ENCODE measurements around the gene FGD2.

The FGD2 gene

GRCh38 chr6:36964349-36964748 lies 41.1 kb upstream of the FGD2 start:
- no peak overlapping the region for H2AFZ ChIP-seq (ENCODE audit: low read length, unreplicated experiment)
- H3K27ac ChIP-seq (ENCODE audit: low read depth, low read length) = no peak overlapping the region
- peaks cover 27% of the 10 kb centered on the region for H3K4me1 ChIP-seq (ENCODE audit: control insufficient read depth, insufficient read depth, low read length, unreplicated experiment)
- H3K79me2 ChIP-seq (ENCODE audit: control insufficient read depth, insufficient read depth, low read length, unreplicated experiment) = no peaks in the 10 kb centered on the region
- no peak overlapping the region for H3K4me3 ChIP-seq (ENCODE audit: low read depth, low read length)
- peaks cover 14% of the 10 kb centered on the region for H3K36me3 ChIP-seq (ENCODE audit: insufficient read depth, low read length)
- H3K27me3 ChIP-seq (ENCODE audit: insufficient read depth, low read length) = no peaks in the 10 kb centered on the region

DNA sequence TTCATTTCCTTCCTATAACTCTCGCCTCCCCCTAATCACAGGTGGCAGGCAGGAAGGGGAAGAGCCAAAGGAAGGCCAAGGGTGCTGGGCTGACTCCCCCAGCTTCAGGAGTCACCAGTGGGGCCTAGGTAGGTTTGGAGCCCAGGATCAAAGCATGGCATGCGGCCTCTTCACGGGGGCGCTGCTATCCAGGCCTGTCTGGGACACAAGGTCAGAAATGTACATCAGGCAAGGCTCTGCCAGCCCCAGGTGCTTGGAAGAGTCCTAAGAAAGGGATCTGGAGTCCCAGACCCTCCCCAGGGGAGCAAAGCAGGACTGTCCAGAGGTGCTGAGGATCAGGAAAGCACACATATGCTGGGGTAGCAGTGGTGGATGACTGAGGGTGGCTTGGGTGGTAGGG lies 40.5 kb upstream of the FGD2 start:
- no peak overlapping the region for H3K4me3 ChIP-seq (ENCODE audit: low read depth, low read length)
- H2AFZ ChIP-seq (ENCODE audit: low read length, unreplicated experiment) = no peak overlapping the region
- peaks cover 14% of the 10 kb centered on the region for H3K36me3 ChIP-seq (ENCODE audit: insufficient read depth, low read length)
- H3K27ac ChIP-seq (ENCODE audit: low read depth, low read length) = no peak overlapping the region
- no peaks in the 10 kb centered on the region for H3K79me2 ChIP-seq (ENCODE audit: control insufficient read depth, insufficient read depth, low read length, unreplicated experiment)
- H3K27me3 ChIP-seq (ENCODE audit: insufficient read depth, low read length) = no peaks in the 10 kb centered on the region
- peaks cover 26% of the 10 kb centered on the region for H3K4me1 ChIP-seq (ENCODE audit: control insufficient read depth, insufficient read depth, low read length, unreplicated experiment)

- no peak overlapping the region for H3K4me3 ChIP-seq (ENCODE audit: low read depth, low read length)
- no peaks in the 10 kb centered on the region for H3K27me3 ChIP-seq (ENCODE audit: insufficient read depth, low read length)
- no peaks in the 10 kb centered on the region for H3K79me2 ChIP-seq (ENCODE audit: control insufficient read depth, insufficient read depth, low read length, unreplicated experiment)
- peaks cover 15% of the 10 kb centered on the region for H3K4me1 ChIP-seq (ENCODE audit: control insufficient read depth, insufficient read depth, low read length, unreplicated experiment)
- H2AFZ ChIP-seq (ENCODE audit: low read length, unreplicated experiment) = no peak overlapping the region
- peaks cover 34% of the 10 kb centered on the region for H3K36me3 ChIP-seq (ENCODE audit: insufficient read depth, low read length)
- H3K27ac ChIP-seq (ENCODE audit: low read depth, low read length) = no peak overlapping the region
Measured at GRCh38 chr6:36967301-36967700, 38.2 kb upstream of the FGD2 start.

DNA sequence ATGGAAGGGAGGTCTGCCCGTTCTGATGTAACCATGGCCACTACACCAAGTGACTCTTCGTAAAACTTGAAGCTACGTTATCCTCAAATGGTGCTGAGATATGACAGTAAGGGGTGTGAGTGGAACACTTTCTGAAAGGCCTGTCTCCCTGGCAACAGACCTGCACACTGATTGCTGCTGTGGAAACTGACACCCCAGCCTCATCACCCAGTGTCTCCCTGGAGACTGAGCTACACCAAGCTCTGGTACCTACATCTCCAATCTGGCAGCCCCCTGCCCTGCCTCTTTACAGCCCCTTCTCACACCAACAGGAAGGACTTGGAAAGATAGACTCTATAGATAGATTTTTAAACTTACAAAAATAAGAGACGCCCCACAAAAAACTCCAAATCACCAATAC lies 37.7 kb upstream of the FGD2 start:
- H2AFZ ChIP-seq (ENCODE audit: low read length, unreplicated experiment) = no peak overlapping the region
- H3K36me3 ChIP-seq (ENCODE audit: insufficient read depth, low read length) = peaks cover 39% of the 10 kb centered on the region
- no peaks in the 10 kb centered on the region for H3K79me2 ChIP-seq (ENCODE audit: control insufficient read depth, insufficient read depth, low read length, unreplicated experiment)
- peaks cover 15% of the 10 kb centered on the region for H3K4me1 ChIP-seq (ENCODE audit: control insufficient read depth, insufficient read depth, low read length, unreplicated experiment)
- H3K27me3 ChIP-seq (ENCODE audit: insufficient read depth, low read length) = no peaks in the 10 kb centered on the region
- H3K4me3 ChIP-seq (ENCODE audit: low read depth, low read length) = no peak overlapping the region
- no peak overlapping the region; the same call in 1 of the 2 replicates for H3K27ac ChIP-seq (ENCODE audit: low read depth, low read length)

DNA sequence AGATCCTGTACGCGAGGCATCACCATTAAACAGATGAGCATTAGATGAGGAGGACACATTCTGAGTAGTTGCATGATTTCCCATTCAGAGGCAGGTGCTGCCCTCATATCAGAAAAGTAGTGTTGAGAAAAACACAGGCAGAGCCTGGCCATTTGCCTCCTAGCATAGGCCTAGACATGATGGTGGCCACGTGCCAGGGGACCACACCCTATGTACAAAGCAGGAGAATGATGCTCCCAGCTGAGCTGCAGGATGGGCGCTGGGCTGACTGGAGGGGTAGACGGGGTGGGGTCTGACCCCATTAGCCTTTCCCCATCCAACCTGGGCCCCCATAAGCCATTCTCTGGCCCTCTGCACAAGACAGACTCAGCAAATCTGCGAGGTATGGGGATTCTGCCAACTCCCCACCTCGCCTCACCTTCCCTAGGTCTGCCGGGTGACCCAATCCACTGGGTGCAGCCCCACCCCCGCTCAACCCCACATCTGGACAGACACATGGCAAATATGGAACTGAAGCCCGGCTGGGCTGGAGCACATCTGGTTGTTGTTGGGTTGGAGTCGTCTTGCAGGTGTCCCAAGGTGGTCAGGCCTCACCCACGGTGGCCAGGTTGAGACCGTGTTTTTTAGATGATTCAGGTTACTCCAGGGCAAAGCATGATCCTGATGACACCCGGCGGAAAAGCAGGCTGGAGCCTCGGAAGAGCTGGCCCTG lies 37.0 kb upstream of the FGD2 start:
- no peak overlapping the region for H3K27ac ChIP-seq (ENCODE audit: low read depth, low read length)
- no peak overlapping the region for H2AFZ ChIP-seq (ENCODE audit: low read length, unreplicated experiment)
- peaks cover 11% of the 10 kb centered on the region for H3K4me1 ChIP-seq (ENCODE audit: control insufficient read depth, insufficient read depth, low read length, unreplicated experiment)
- H3K36me3 ChIP-seq (ENCODE audit: insufficient read depth, low read length) = peaks cover 43% of the 10 kb centered on the region
- no peaks in the 10 kb centered on the region for H3K79me2 ChIP-seq (ENCODE audit: control insufficient read depth, insufficient read depth, low read length, unreplicated experiment)
- H3K4me3 ChIP-seq (ENCODE audit: low read depth, low read length) = no peak overlapping the region
- H3K27me3 ChIP-seq (ENCODE audit: insufficient read depth, low read length) = no peaks in the 10 kb centered on the region

DNA sequence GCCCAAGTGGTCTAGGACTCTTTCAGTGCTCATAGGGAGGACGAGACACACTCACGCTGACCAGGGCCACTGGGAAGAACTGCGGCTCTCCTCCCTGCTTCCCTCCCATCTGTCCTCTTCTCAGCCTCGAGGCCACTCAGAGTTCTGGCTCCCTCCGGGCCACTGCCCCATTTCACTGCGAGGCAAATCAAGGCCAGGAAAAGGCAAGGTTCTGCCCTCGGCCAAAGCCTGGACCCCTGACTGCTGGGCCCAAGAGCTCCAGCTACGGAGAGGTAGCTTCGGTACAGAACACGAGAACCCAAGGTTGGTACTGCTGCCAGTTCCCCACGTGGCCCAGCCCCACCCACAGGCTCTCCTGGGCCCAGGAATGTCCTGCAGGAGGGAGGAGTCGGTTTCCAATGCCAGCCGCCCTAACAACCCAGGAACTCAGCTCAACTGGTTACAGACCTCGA lies 36.2 kb upstream of the FGD2 start:
- peaks cover 48% of the 10 kb centered on the region for H3K36me3 ChIP-seq (ENCODE audit: insufficient read depth, low read length)
- H3K4me3 ChIP-seq (ENCODE audit: low read depth, low read length) = no peak overlapping the region
- peaks cover 2% of the 10 kb centered on the region for H3K4me1 ChIP-seq (ENCODE audit: control insufficient read depth, insufficient read depth, low read length, unreplicated experiment)
- H3K27me3 ChIP-seq (ENCODE audit: insufficient read depth, low read length) = no peaks in the 10 kb centered on the region
- H3K79me2 ChIP-seq (ENCODE audit: control insufficient read depth, insufficient read depth, low read length, unreplicated experiment) = no peaks in the 10 kb centered on the region
- no peak overlapping the region for H2AFZ ChIP-seq (ENCODE audit: low read length, unreplicated experiment)
- no peak overlapping the region for H3K27ac ChIP-seq (ENCODE audit: low read depth, low read length)

- H3K27ac ChIP-seq (ENCODE audit: low read depth, low read length) = no peak overlapping the region
Measured at GRCh38 chr6:36969988-36970891, 35.2 kb upstream of the FGD2 start.

DNA sequence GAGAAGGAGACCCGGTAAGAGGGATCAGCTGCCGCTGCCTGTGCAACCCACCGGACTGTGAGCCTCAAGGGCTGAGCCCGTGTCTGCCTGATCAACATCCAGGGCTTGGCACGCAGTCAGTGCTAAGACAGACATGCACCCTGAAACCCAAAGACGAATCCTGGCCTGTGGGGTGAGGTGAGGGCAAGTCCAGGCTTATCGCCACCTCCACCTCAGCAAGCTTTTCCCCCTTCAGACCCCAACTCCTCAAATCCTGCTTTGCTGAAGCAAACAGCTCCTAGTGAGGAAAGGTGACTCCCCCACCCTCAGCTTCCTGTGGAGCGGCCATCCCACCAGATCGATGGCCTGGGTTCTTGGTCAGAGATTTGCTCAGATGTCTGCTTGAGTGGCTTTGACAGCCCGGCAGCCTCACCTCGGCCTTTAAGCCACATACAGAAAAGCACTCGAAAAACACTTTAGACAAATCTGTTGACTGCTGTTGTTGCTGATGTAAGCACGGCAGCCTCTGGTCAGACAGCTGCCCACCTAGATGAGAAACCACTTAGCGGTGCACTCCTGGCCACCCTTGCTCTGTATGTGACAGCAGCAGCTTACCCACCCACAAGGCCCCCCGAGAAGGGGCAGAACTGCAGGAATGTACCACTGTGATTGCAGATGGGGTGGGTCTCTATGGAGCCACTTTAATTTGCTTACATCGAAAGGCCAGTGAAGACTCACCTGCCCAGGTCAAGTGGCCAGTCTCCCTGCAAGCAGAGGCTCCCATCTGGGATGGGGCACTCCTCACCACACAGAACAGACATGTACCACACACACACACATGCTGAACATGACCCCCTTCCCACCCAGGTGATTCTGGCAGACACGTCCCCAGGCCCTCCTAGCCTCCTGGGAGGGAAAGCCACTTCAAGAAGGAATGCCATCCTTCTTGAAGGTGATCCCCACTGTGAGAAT lies 34.3 kb upstream of the FGD2 start:
- Histone ChIP-seq H3K4me3 (ENCODE audit: low read depth, low read length) (no peak overlapping the region), H3K79me2 (ENCODE audit: control insufficient read depth, insufficient read depth, low read length, unreplicated experiment) (peaks cover 6% of the 10 kb centered on the region), H3K27me3 (ENCODE audit: insufficient read depth, low read length) (no peaks in the 10 kb centered on the region), H3K4me1 (ENCODE audit: control insufficient read depth, insufficient read depth, low read length, unreplicated experiment) (no peaks in the 10 kb centered on the region), H3K27ac (ENCODE audit: low read depth, low read length) (no peak overlapping the region), H2AFZ (ENCODE audit: low read length, unreplicated experiment) (no peak overlapping the region), H3K36me3 (ENCODE audit: insufficient read depth, low read length) (peaks cover 64% of the 10 kb centered on the region)

More at GRCh38 chr6:36969988-36970891, 35.2 kb upstream of the FGD2 start:
- H2AFZ ChIP-seq (ENCODE audit: low read length, unreplicated experiment) = no peak overlapping the region
- peaks cover under 1% of the 10 kb centered on the region for H3K79me2 ChIP-seq (ENCODE audit: control insufficient read depth, insufficient read depth, low read length, unreplicated experiment)
- H3K27me3 ChIP-seq (ENCODE audit: insufficient read depth, low read length) = no peaks in the 10 kb centered on the region
- no peak overlapping the region for H3K4me3 ChIP-seq (ENCODE audit: low read depth, low read length)
- no peaks in the 10 kb centered on the region for H3K4me1 ChIP-seq (ENCODE audit: control insufficient read depth, insufficient read depth, low read length, unreplicated experiment)
- peaks cover 55% of the 10 kb centered on the region for H3K36me3 ChIP-seq (ENCODE audit: insufficient read depth, low read length)

GRCh38 chr6:36971921-36972673 lies 33.4 kb upstream of the FGD2 start:
- Histone ChIP-seq H3K27me3 (ENCODE audit: insufficient read depth, low read length) (no peaks in the 10 kb centered on the region), H3K27ac (ENCODE audit: low read depth, low read length) (no peak overlapping the region), H3K36me3 (ENCODE audit: insufficient read depth, low read length) (peaks cover 73% of the 10 kb centered on the region), H3K4me1 (ENCODE audit: control insufficient read depth, insufficient read depth, low read length, unreplicated experiment) (no peaks in the 10 kb centered on the region), H3K79me2 (ENCODE audit: control insufficient read depth, insufficient read depth, low read length, unreplicated experiment) (peaks cover 8% of the 10 kb centered on the region), H3K4me3 (ENCODE audit: low read depth, low read length) (no peak overlapping the region), H2AFZ (ENCODE audit: low read length, unreplicated experiment) (no peak overlapping the region)

Measured in ACC112 (cell line).